Frontal cortex (tissue), 4 donors: Measurements from ENCODE around the gene MTMR2. TPM values are rescaled to one million over a fixed set of nuclear protein-coding genes. Genes with fewer than 3 reads are reported as not detected.
A peak's percentile ranks its signal among the peaks of the same experiment; 100 is the strongest.

Experiments
- DNase-seq, 2 donors: peaks; one replicate each; pipeline ENCODE4 v3.0.0; 2012; ENCODE audit warnings: low spot score in 2 of 2
- FAIRE-seq: peaks from 2 replicates; lab custom pipeline; 2012; peaks lifted over from hg19 to GRCh38; lab: Jason Lieb, UNC
- total RNA-seq: library from RNA; depleted of rRNA; stranded (reverse); fragments of >200 nt; gene quantifications from one replicate; pipeline ENCODE4 v1.2.3, GENCODE V29; 2014
- donor health status: control.
- donor health status: control.
- donor health status: control.

Gene MTMR2
- total RNA-seq = 27.7 TPM

- no peak for FAIRE-seq
- peak; percentile 60 to 74 for DNase-seq
These were observed at the start of gene MTMR2 for GRCh38 chr11:95923728-95924413. MTMR2 (minus strand) TSS chr11:95924107; CDS start chr11:95923954, 153 bp downstream.

GRCh38 chr11:95972060-95972459 is 48.2 kb upstream of the MTMR2 start:
- DNase-seq (no peak), FAIRE-seq (no peak)

DNA sequence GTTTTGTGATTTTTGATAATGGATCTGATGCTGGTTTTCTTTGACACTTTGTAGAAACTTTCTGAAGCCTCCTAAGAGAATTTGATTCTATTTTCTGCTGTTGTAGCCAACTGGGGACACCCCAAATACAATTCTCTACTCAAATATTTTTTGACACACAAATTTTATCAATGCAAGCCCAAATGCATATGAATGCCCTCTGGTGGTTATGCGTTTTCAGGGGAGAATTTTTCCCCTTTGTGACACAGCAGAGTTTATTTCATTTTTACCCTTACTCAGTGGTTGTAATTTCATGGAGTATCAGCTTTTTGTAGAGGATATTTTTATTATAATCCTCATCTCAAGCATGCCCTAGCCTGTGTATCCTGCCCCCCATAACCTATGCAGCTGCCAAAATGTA is 44.7 kb upstream of the MTMR2 start:
- FAIRE-seq (no peak), DNase-seq (no peak)

DNA sequence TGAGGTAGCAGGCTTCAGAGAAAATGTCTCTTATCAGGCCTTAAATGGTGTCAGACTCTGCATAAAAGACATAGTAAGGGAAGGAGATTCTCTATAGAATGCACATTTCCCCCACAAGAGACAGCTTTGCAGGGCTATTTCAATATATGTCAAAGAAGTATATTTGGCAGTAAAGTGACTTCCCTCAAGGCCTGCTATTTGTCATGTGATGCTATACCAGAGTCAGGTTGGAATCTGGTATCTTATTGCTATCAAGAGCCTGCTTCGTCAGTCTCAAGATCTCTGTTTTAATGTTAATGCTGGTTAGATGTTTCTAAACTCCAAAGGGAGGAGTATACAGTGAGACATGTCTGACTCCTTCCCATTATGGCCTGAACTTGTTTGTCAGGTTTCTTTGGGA is 40.4 kb upstream of the MTMR2 start:
- DNase-seq (no peak), FAIRE-seq (no peak)

- FAIRE-seq (no peak), DNase-seq (no peak)
These were observed 37.9 kb upstream of the MTMR2 start for GRCh38 chr11:95961758-95962157.

GRCh38 chr11:95950905-95951304 is 27.0 kb upstream of the MTMR2 start:
- DNase-seq (no peak), FAIRE-seq (no peak)

DNA sequence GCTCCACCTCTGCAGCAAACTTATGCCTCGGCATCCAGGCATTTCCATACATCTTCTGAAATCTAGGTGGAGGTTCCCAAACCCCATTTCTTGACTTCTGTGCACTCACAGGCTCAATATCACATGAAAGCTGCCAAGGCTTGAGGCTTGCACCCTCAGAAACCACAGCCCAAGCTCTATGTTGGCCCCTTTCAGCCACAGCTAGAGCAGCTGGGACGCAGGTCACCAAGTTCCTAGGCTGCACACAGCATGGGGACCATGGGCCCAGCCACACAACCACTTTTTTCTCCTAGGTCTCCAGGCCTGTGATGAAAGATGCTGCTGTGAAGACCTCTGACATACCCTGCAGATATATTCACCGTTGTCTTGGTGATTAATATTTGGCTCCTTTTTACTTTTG is 24.7 kb upstream of the MTMR2 start:
- DNase-seq (no peak), FAIRE-seq (no peak)

DNA sequence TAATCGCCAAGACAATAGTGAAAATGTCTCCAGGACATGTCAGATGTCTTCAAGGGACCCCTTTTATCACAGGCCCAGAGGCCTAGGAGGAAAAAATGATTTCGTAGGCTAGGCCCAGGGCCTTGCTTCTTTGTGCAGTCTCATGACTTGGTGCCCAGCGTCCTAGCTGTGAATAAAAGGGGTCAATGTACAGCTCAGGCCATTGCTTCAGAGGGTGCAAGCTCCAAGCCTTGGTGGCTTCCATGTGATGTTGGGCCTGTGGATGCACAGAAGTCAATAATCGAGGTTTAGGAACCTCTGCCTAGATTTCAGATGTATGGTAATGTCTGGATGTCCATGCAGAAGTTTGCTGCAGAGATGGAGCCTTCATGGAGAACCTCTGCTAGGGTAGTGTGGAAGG is 20.7 kb upstream of the MTMR2 start:
- DNase-seq (no peak), FAIRE-seq (no peak)

DNA sequence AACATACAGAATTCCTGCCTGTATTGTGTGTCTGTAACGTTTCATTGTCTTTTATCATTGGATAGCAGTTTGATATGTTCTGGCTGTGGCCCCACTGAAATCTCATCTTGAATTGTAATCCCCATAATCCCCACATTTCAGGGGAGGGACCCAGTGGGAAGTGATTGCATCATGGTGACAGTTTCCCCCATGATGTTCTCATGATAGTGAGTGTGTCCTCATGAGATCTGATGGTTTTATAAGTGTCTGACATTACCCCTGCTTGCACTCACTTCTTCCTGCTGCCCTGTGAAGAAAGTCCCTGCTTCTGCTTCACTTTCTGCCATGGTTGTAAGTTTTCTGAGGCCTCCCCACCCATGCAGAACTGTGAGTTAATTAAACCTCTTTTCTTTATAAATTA is 19.6 kb upstream of the MTMR2 start:
- no peak for FAIRE-seq
- DNase-seq = no peak

GRCh38 chr11:95939091-95939490 is 15.2 kb upstream of the MTMR2 start:
- no peak for DNase-seq
- no peak for FAIRE-seq

- FAIRE-seq = no peak
- no peak for DNase-seq
These were observed 13.5 kb upstream of the MTMR2 start for GRCh38 chr11:95937358-95937757.

- no peak for DNase-seq
- FAIRE-seq = no peak
These were observed 9.7 kb upstream of the MTMR2 start for GRCh38 chr11:95933594-95933993.

DNA sequence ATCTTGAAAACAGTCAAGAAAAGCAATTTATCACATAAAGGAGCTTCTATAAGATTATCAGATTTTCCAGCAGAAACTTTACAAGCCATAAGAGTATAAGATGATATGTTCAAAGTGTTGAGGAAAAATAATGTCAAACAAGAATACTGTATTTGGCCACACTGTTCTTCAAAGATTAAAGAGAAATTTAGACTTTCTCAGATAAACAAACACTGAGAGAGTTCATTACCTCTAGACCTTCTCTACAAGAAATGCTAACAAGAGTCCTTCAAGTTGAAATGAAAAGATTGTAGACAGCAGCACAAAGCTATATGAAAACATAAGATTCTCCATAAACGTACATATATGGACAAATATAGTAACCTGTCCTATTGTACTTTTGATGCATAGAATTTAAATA is 8.0 kb upstream of the MTMR2 start:
- no peak for FAIRE-seq
- DNase-seq = no peak

GRCh38 chr11:95930948-95931347 is 7.0 kb upstream of the MTMR2 start:
- no peak for FAIRE-seq

GRCh38 chr11:95926726-95927125 is 2.8 kb upstream of the MTMR2 start:
- DNase-seq (no peak), FAIRE-seq (no peak)

More at GRCh38 chr11:95930948-95931347, 7.0 kb upstream of the MTMR2 start:
- DNase-seq = no peak

GRCh38 chr11:95925011-95925410 is 1.1 kb upstream of the MTMR2 start:
- FAIRE-seq (no peak), DNase-seq (no peak)

DNA sequence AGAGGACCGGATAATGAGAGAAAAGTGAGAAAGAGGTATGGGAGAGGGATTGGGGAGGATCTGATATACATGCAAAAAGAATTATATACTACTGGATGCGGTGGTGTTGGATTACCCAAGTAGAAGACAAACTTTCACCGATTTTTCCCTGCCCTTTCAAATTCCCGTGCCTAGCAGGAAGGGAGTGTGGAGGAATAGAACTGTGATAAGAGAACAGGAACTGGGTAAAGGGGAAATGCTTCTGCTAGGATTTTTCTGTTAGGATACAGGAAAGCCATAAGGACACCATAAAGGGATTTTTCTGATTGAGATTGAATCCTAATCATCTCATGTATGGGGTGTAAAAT is 480 bp upstream of the MTMR2 start:
- FAIRE-seq (no peak), DNase-seq (no peak)

GRCh38 chr11:95923439-95923727 is 524 bp downstream of the MTMR2 start:
- FAIRE-seq (no peak), DNase-seq (no peak)

GRCh38 chr11:95922536-95923438 is 1.1 kb downstream of the MTMR2 start:
- no peak for DNase-seq
- no peak for FAIRE-seq

- DNase-seq (no peak), FAIRE-seq (no peak)
These were observed 1.8 kb downstream of the MTMR2 start for GRCh38 chr11:95922099-95922498.

DNA sequence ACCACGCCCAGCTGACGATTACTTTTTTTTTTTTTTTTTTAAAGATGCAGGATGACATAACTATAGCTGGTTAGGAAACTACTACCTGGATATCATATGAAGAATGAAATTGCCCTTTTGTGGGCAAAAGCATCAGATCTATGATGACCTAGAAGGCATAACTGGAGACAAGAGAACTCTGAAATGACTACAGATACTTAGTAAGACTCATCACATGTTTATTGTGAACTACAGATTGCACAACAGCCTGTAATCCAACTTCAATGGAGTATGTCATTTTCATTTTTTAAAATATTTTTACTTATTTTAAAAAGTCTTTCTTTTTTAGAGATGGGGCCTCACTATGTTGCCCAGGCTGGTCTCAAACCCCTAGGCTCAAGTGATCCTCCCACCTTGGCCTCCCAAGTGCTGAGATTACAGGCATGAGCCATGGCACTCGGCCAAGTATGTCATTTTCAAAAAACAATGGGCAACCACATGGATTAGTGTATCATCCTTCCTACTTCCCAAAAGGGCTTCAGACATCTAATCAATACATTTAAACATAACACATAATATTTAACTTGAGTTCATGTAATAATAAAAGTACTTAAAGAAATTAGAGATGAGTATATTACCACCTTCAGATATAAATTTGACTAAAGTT is 3.3 kb downstream of the MTMR2 start:
- DNase-seq (no peak), FAIRE-seq (no peak)
